SK-N-SH treated with all-trans-retinoic acid at 6 μM for 48 hours (cell line): ENCODE data around the gene HHAT.

ENCODE experiments used
- ATAC-seq: fragments of 200-7000 bp; cut with Tn5 transposase; 3 replicates; pipeline ENCODE4 v1.9.1; 2020; ENCODE audit warnings: mild to moderate bottlenecking, moderate library complexity
- ARNTL ChIP-seq: fragments of 450-650 bp; formaldehyde crosslinking; IDR thresholded peaks from 2 replicates; pipeline ENCODE4 v1.5.0; 2020; ENCODE audit warnings: low read depth, mild to moderate bottlenecking, moderate library complexity, borderline replicate concordance
- BACH2 ChIP-seq: fragments of 250-450 bp; sonication (Bioruptor Pico); IDR thresholded peaks from 2 replicates; pipeline ENCODE4 v1.9.0; 2021; ENCODE audit warnings: mild to moderate bottlenecking, borderline replicate concordance
- CSDC2 ChIP-seq: fragments of 250-450 bp; sonication (Bioruptor Pico); IDR thresholded peaks from 2 replicates; pipeline ENCODE4 v1.5.0; 2020; ENCODE audit warnings: mild to moderate bottlenecking, moderate library complexity
- ESRRG ChIP-seq: fragments of 250-450 bp; sonication (Bioruptor Pico); IDR thresholded peaks from 2 replicates; pipeline ENCODE4 v1.6.1; 2021; ENCODE audit warnings: mild to moderate bottlenecking
- GLIS3 ChIP-seq: fragments of 250-450 bp; sonication (Bioruptor Pico); IDR thresholded peaks from 2 replicates; pipeline ENCODE4 v1.5.0; 2020; ENCODE audit warnings: mild to moderate bottlenecking, moderate library complexity
- ISL1 ChIP-seq: fragments of 250-450 bp; sonication (Bioruptor Pico); IDR thresholded peaks from 2 replicates; pipeline ENCODE4 v2.1.2; 2022; ENCODE audit warnings: mild to moderate bottlenecking, moderate library complexity
- OSR1 ChIP-seq: fragments of 250-450 bp; sonication (Bioruptor Pico); IDR thresholded peaks from 2 replicates; pipeline ENCODE4 v1.8.0; 2022; ENCODE audit warnings: moderate library complexity, mild to moderate bottlenecking, inconsistent platforms
- PPARA ChIP-seq: fragments of 250-450 bp; sonication (Bioruptor Pico); IDR thresholded peaks from 2 replicates; pipeline ENCODE4 v1.5.0; 2020; ENCODE audit warnings: mild to moderate bottlenecking, borderline replicate concordance
- TCF4 ChIP-seq: fragments of 250-450 bp; sonication (Bioruptor Pico); IDR thresholded peaks from 2 replicates; pipeline ENCODE4 v1.8.0; 2021; ENCODE audit warnings: mild to moderate bottlenecking, moderate library complexity, borderline replicate concordance
- ZC3H10 ChIP-seq: fragments of 250-450 bp; sonication (Bioruptor Pico); IDR thresholded peaks from 2 replicates; pipeline ENCODE4 v1.5.1; 2021; ENCODE audit warnings: mild to moderate bottlenecking, moderate library complexity
- ZFP3 ChIP-seq: fragments of 250-450 bp; sonication (Bioruptor Pico); IDR thresholded peaks from 2 replicates; pipeline ENCODE4 v1.5.0; 2020; ENCODE audit warnings: mild to moderate bottlenecking, moderate library complexity
- ZFP30 ChIP-seq: fragments of 450-650 bp; formaldehyde crosslinking; IDR thresholded peaks from 2 replicates; pipeline ENCODE4 v1.5.0; 2022; ENCODE audit warnings: mild to moderate bottlenecking, moderate library complexity
- ZNF70 ChIP-seq: fragments of 450-650 bp; formaldehyde crosslinking; IDR thresholded peaks from 2 replicates; pipeline ENCODE4 v1.5.0; 2020; ENCODE audit warnings: mild to moderate bottlenecking, moderate library complexity
- ZNF8 ChIP-seq: fragments of 450-650 bp; formaldehyde crosslinking; IDR thresholded peaks from 2 replicates; pipeline ENCODE4 v1.5.0; 2020; ENCODE audit warnings: mild to moderate bottlenecking, moderate library complexity
- TF ChIP-seq, protein P1 (sequence below): fragments of 250-450 bp; sonication (Bioruptor Pico); IDR thresholded peaks from 2 replicates; pipeline ENCODE4 v1.8.0; 2020; ENCODE audit warnings: mild to moderate bottlenecking, moderate library complexity, borderline replicate concordance
- TF ChIP-seq, protein P2 (sequence below): fragments of 250-450 bp; sonication (Bioruptor Pico); IDR thresholded peaks from 2 replicates; pipeline ENCODE4 v1.5.1; 2020; ENCODE audit warnings: low read depth, mild to moderate bottlenecking, moderate library complexity
- TF ChIP-seq, protein P3 (sequence below): fragments of 250-450 bp; sonication (Bioruptor Pico); IDR thresholded peaks from 2 replicates; pipeline ENCODE4 v1.5.1; 2021; ENCODE audit warnings: mild to moderate bottlenecking, moderate library complexity

Gene HHAT

DNA sequence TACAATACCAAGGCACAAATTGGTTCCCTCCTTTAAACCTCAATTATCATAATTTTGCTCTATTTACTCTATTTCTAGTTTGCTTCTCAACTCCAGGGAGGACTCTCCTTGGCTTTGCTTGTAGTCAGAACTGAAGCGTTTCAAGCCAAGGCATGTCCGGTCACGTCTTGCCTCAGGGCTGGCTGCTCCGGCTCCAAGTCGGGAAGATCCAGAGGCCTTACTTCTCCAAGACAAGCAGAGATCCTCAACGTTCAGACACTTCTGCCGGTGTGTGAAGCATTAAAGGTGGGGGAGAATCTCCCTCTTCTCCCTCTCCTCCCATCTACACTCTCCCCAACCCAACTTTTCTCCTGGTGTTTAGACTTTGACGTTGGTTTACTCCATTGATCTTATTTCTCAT lies 7.2 kb upstream of the HHAT start:
- TF ChIP-seq, protein P1, sequence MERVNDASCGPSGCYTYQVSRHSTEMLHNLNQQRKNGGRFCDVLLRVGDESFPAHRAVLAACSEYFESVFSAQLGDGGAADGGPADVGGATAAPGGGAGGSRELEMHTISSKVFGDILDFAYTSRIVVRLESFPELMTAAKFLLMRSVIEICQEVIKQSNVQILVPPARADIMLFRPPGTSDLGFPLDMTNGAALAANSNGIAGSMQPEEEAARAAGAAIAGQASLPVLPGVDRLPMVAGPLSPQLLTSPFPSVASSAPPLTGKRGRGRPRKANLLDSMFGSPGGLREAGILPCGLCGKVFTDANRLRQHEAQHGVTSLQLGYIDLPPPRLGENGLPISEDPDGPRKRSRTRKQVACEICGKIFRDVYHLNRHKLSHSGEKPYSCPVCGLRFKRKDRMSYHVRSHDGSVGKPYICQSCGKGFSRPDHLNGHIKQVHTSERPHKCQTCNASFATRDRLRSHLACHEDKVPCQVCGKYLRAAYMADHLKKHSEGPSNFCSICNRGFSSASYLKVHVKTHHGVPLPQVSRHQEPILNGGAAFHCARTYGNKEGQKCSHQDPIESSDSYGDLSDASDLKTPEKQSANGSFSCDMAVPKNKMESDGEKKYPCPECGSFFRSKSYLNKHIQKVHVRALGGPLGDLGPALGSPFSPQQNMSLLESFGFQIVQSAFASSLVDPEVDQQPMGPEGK (CRISPR knock-in tag): no peak
- TF ChIP-seq ZNF8 (CRISPR knock-in tag) (no peak), BACH2 (CRISPR knock-in tag) (no peak), ARNTL (CRISPR knock-in tag) (no peak), ISL1 (CRISPR knock-in tag) (no peak), ESRRG (CRISPR knock-in tag) (no peak), GLIS3 (CRISPR knock-in tag) (no peak), OSR1 (CRISPR knock-in tag) (no peak), ZFP3 (CRISPR knock-in tag) (no peak)
- TF ChIP-seq, protein P2, sequence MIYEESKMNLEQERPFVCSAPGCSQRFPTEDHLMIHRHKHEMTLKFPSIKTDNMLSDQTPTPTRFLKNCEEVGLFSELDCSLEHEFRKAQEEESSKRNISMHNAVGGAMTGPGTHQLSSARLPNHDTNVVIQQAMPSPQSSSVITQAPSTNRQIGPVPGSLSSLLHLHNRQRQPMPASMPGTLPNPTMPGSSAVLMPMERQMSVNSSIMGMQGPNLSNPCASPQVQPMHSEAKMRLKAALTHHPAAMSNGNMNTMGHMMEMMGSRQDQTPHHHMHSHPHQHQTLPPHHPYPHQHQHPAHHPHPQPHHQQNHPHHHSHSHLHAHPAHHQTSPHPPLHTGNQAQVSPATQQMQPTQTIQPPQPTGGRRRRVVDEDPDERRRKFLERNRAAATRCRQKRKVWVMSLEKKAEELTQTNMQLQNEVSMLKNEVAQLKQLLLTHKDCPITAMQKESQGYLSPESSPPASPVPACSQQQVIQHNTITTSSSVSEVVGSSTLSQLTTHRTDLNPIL: no peak
- ATAC-seq: no peak

DNA sequence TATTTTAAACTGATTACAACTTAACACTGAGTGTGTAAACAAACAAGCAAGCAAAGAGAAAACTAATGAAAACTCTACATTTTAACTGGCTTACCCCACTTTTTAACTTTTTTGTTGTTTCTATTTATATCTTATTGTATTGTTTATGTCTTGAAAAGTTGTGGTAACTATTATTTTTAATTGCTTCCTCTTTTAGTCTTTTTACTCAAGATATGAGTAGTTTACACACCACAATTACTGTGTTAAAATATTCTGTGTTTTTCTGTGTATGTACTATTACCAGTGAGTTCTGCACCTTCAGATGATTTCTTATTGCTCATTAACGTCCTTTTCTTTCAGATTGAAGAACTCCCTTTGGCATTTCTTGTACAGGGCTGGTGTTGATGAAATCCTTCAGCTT lies 4.7 kb upstream of the HHAT start:
- TF ChIP-seq TCF4 (CRISPR knock-in tag): no peak
- TF ChIP-seq, all 23 proteins: peak for 0
- no peak for ATAC-seq

DNA sequence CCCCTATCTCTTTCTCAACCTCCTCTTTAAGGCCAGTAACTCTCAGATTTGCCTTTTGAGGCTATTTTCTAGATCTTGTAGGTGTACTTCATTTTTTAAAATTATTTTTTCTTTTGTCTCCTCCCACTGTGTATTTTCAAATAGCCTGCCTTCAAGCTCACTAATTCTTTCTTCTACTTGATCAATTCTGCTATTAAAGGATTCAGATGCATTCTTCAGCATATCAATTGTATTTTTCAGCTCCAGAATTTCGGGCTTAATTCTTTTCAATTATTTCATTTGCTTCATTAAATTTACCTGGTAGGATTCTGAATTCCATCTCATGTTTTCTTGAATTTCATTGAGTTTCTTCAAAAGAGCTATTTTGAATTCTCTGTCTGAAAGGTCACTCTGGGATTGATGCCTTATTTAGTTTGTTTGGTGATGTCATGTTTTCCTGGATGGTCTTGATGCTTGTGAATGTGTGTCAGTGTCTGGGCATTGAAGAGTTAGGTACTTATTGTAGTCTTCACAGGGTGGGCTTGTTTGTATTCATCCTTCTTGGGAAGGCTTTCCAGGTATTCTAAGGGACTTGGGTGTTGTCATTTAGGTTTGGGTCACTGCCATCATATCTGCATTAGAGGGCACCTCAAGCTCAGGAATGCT lies 3.6 kb upstream of the HHAT start:
- ATAC-seq: no peak
- TF ChIP-seq, protein P3, sequence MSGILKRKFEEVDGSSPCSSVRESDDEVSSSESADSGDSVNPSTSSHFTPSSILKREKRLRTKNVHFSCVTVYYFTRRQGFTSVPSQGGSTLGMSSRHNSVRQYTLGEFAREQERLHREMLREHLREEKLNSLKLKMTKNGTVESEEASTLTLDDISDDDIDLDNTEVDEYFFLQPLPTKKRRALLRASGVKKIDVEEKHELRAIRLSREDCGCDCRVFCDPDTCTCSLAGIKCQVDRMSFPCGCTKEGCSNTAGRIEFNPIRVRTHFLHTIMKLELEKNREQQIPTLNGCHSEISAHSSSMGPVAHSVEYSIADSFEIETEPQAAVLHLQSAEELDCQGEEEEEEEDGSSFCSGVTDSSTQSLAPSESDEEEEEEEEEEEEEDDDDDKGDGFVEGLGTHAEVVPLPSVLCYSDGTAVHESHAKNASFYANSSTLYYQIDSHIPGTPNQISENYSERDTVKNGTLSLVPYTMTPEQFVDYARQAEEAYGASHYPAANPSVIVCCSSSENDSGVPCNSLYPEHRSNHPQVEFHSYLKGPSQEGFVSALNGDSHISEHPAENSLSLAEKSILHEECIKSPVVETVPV (CRISPR knock-in tag): no peak
- TF ChIP-seq CSDC2 (CRISPR knock-in tag) (no peak), PPARA (CRISPR knock-in tag) (no peak), ARNTL (CRISPR knock-in tag) (no peak), ZFP30 (CRISPR knock-in tag) (peak; percentile 88)
- TF ChIP-seq, protein P2: no peak
- TF ChIP-seq, all 23 proteins: peak for 1

DNA sequence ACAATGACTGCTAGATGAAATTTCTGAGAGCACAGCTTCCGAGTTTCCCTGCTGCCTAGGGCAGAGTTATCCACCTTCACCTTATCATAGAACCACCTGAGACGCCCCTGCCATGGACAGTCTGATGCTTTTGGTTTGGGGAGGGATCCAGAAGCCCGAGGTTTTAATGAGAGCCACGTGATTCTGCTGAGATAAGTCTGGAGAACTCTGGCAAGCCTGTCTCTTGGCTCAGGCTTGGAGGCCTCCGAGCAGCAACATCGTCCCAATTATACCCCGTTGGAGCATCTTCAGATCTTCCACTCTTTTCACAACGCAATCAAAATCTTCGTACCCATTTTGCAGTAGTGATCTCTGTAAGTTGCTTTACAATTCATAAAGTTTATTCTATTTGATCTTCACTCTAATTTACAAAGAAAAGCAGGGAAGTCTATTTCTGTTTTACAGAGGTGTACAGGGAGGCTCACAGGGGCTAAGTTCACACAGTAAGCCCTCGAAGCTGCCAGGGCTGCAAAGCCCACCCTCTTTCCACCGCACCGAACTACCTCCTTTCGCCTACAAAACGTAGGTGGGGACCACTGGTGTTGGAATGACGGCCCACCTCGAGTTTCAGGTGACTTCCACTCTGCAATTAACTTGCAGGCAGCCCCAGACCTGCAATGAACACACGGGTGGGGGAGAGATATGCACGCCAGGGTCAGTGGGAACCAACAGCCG lies 513 bp upstream of the HHAT start:
- TF ChIP-seq ZNF70 (CRISPR knock-in tag): no peak
- TF ChIP-seq ZNF8 (CRISPR knock-in tag): no peak
- no peak for TF ChIP-seq TCF4 (CRISPR knock-in tag)
- no peak for TF ChIP-seq ZFP30 (CRISPR knock-in tag)
- no peak for TF ChIP-seq GLIS3 (CRISPR knock-in tag)
- TF ChIP-seq ISL1 (CRISPR knock-in tag): no peak
- TF ChIP-seq PPARA (CRISPR knock-in tag): no peak
- TF ChIP-seq ZC3H10: no peak
- no peak for TF ChIP-seq ZFP3 (CRISPR knock-in tag)
- TF ChIP-seq, protein P3 (CRISPR knock-in tag): no peak
- TF ChIP-seq ESRRG (CRISPR knock-in tag): no peak
- ATAC-seq: peak; percentile 1
